SU-DHL-6 (cell line): ENCODE measurements around the gene GIMAP4.

Experiments
- H2AFZ ChIP-seq: fragments of 200-600 bp; sonication (generic); 2 replicates; pipeline ENCODE4 v1.6.1; 2014; ENCODE audit warnings: low read depth, mild to moderate bottlenecking, moderate library complexity, mixed read lengths, antibody characterized with exemption, low read length; ENCODE audit not compliant: severe bottlenecking
- H3F3A ChIP-seq: fragments of 200-600 bp; shearing (Covaris generic); 2 replicates; pipeline ENCODE4 v1.6.0; 2016; ENCODE audit warnings: antibody characterized with exemption, mild to moderate bottlenecking; ENCODE audit not compliant: insufficient read depth
- H3K27ac ChIP-seq: fragments of 200-600 bp; sonication (generic); 2 replicates; pipeline ENCODE4 v1.5.1; 2016; ENCODE audit warnings: low read depth, mild to moderate bottlenecking, low read length, moderate library complexity, mixed read lengths
- H3K27me3 ChIP-seq: fragments of 200-600 bp; sonication (generic), shearing (Covaris generic); 2 replicates; pipeline ENCODE4 v1.6.0; 2014; ENCODE audit warnings: mild to moderate bottlenecking, low read length
- H3K36me3 ChIP-seq: fragments of 200-600 bp; sonication (generic); 2 replicates; pipeline ENCODE4 v1.6.1; 2014; ENCODE audit warnings: mild to moderate bottlenecking, low read length, mixed read lengths
- H3K4me2 ChIP-seq: fragments of 300-600, 200-600 bp; shearing (Covaris generic), sonication (generic); 2 replicates; pipeline ENCODE4 v1.6.0; 2014; ENCODE audit warnings: low read length, low read depth, mild to moderate bottlenecking; ENCODE audit not compliant: poor library complexity, severe bottlenecking
- H3K4me3 ChIP-seq: fragments of 200-600 bp; sonication (generic); 2 replicates; pipeline ENCODE4 v1.5.1; 2014; ENCODE audit warnings: antibody characterized with exemption, low read length, mild to moderate bottlenecking, mixed read lengths; ENCODE audit not compliant: insufficient read depth, poor library complexity, severe bottlenecking
- H3K79me2 ChIP-seq: fragments of 200-600 bp; sonication (generic); 2 replicates; pipeline ENCODE4 v1.6.1; 2014; ENCODE audit warnings: mild to moderate bottlenecking, low read length, moderate library complexity; ENCODE audit not compliant: insufficient read depth
- H3K9ac ChIP-seq: fragments of 200-600 bp; sonication (generic); 2 replicates; pipeline ENCODE4 v1.7.0; 2014; ENCODE audit warnings: mild to moderate bottlenecking, low read length
- H3K9me2 ChIP-seq: fragments of 200-600 bp; sonication (generic); replicated peaks from 2 replicates; pipeline ENCODE4 v1.6.1; 2014; ENCODE audit warnings: low read length; ENCODE audit not compliant: insufficient read depth
- H3K9me3 ChIP-seq: fragments of 200-600 bp; sonication (generic); 2 replicates; pipeline ENCODE4 v1.6.1; 2014; ENCODE audit warnings: low read length, mixed read lengths; ENCODE audit not compliant: insufficient read depth
- H4K20me1 ChIP-seq: fragments of 200-600 bp; sonication (generic); 2 replicates; pipeline ENCODE4 v1.6.1; 2014; ENCODE audit warnings: low read depth, mild to moderate bottlenecking, antibody characterized with exemption, low read length, moderate library complexity, mixed read lengths
- CTCF ChIP-seq: fragments of 200-600 bp; sonication (generic); IDR thresholded peaks from one replicate; pipeline ENCODE4 v1.5.1; 2017; ENCODE audit warnings: antibody characterized with exemption, mild to moderate bottlenecking, low read length, moderate library complexity; ENCODE audit not compliant: insufficient read depth, poor library complexity, severe bottlenecking
- EZH2phosphoT487 ChIP-seq: fragments of 200-600 bp; sonication (generic), shearing (Covaris generic); conservative IDR thresholded peaks from 2 replicates; pipeline ENCODE4 v1.6.1; 2018; ENCODE audit warnings: mild to moderate bottlenecking, antibody characterized with exemption, low read length, moderate library complexity, mixed read lengths

The GIMAP4 gene

DNA sequence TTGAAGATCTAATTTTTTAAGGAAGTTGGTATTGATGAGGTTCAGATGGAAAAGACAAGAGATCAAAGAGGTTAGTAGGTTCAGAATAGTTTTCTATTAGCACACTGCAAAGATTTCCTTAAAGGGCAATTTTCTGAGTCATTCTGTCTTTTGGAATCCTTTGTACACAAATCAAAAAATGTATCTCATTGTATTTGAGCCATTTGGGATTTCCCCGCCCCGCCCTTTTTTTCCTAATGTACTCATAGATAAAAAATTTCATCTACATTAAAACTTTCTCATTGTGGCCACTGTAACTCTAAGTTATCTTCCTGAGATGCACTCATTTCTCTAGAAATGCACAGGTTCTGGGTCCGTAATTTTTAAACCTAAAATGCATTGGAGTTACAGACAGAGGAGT, 52.9 kb downstream of the GIMAP4 start:
- TF ChIP-seq EZH2phosphoT487 (no peak), CTCF (no peak)
- Histone ChIP-seq H3K9ac (no peak overlapping the region), H3F3A (no peaks in the 10 kb centered on the region), H3K27ac (no peak overlapping the region), H4K20me1 (no peaks in the 10 kb centered on the region), H3K9me2 (no peaks in the 10 kb centered on the region), H3K36me3 (no peaks in the 10 kb centered on the region), H2AFZ (no peak overlapping the region), H3K4me2 (no peak overlapping the region), H3K27me3 (no peaks in the 10 kb centered on the region), H3K79me2 (no peaks in the 10 kb centered on the region), H3K4me3 (no peak overlapping the region), H3K9me3 (no peaks in the 10 kb centered on the region)

DNA sequence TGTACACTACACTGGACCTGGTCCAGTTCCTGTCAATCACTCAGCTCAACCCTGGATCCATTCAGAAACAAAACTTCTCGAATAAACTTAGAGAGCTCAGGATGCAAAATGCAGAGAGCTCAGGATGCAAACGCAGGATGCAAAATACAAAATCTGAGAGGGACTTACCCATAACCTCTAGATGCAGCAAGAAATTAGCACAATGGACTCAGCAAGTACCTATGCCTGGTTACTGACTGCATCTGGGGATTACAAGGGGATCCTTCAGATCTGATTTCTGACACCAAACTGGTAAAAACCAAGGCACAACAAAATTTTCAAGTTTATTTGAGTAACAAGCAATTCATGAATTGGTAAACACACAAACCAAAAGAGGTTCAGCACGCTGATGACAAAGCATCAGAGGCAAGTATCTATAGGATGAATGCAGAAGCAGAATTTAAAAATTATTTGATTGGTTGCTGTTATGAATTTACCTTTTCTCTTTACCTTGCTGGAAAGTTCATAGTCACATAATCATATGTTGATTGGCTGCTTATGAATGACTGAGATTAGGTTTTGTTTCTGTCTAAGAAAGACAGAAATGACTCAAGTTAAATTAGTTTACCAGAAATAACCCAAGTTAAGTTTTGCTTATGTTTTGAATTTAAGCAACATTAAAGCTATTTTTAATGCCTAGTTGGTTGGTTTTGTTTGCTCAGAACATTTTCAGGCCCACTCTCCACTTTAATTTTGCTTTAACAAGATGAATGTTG, 53.6 kb downstream of the GIMAP4 start:
- Histone ChIP-seq H3K4me2 (no peak overlapping the region), H3K9me3 (no peaks in the 10 kb centered on the region), H3K36me3 (no peaks in the 10 kb centered on the region), H3K27ac (no peak overlapping the region), H3F3A (no peaks in the 10 kb centered on the region), H4K20me1 (no peaks in the 10 kb centered on the region), H2AFZ (no peak overlapping the region), H3K4me3 (no peak overlapping the region), H3K79me2 (no peaks in the 10 kb centered on the region), H3K27me3 (no peaks in the 10 kb centered on the region), H3K9me2 (no peaks in the 10 kb centered on the region), H3K9ac (no peak overlapping the region)
- TF ChIP-seq EZH2phosphoT487 (no peak), CTCF (no peak)

DNA sequence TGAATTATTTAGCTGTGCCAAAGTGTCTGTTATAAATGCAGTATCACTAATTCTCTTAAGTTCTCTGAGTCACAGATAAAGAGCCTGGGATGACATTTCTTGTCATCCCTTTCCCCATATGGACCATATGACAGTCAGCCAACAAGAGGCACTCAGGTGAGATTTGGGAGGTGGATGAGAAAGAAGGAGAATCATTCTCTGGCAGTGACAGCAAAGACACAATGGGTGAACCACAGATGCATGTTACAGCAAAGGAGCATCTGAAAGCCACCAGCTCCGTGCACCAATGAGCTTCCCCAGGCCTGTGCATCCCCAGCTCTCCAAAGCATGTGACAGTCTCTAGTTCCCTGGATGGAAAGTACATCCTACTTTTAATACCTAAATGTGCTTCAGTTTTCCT, 54.2 kb downstream of the GIMAP4 start:
- H4K20me1 ChIP-seq: no peaks in the 10 kb centered on the region
- H3K4me2 ChIP-seq: no peak overlapping the region
- H3K27me3 ChIP-seq: no peaks in the 10 kb centered on the region
- TF ChIP-seq CTCF (no peak), EZH2phosphoT487 (no peak)
- H3K9me2 ChIP-seq: no peaks in the 10 kb centered on the region
- H2AFZ ChIP-seq: no peak overlapping the region
- H3F3A ChIP-seq: no peaks in the 10 kb centered on the region
- H3K79me2 ChIP-seq: no peaks in the 10 kb centered on the region
- H3K36me3 ChIP-seq: no peaks in the 10 kb centered on the region
- no peak overlapping the region for H3K27ac ChIP-seq
- H3K4me3 ChIP-seq: no peak overlapping the region
- H3K9me3 ChIP-seq: no peaks in the 10 kb centered on the region
- H3K9ac ChIP-seq: no peak overlapping the region
